ENCODE data around the gene RAB27B. TPM values are rescaled to one million over a fixed set of nuclear protein-coding genes. Genes with fewer than 3 reads are reported as not detected.

RAB27B gene
- total and polyA plus RNA-seq, 10 donors: 0.26 to 6.6 (median 3.4) TPM

DNA sequence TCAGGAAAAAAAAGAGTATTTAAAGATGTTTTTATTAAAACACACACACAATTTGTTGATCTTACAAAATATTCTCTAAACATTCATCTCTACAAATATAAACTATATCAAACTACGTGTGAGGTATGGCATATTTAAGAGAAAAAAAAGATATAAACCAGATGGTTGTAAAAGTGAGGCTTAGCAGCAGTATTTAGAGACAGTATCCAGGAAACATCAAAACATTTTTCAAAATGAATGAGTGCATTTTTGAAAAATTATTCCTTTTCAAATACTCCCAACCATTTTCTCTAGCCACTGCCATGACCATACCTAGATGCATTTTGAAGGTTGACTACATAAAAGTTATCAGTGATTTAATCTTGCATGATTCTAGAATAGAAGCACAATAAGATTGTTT is 38.2 kb upstream of the RAB27B start:
- no peak for TF ChIP-seq POLR2A (IDR thresholded peaks at IDR 0.05)
- TF ChIP-seq, protein P1, sequence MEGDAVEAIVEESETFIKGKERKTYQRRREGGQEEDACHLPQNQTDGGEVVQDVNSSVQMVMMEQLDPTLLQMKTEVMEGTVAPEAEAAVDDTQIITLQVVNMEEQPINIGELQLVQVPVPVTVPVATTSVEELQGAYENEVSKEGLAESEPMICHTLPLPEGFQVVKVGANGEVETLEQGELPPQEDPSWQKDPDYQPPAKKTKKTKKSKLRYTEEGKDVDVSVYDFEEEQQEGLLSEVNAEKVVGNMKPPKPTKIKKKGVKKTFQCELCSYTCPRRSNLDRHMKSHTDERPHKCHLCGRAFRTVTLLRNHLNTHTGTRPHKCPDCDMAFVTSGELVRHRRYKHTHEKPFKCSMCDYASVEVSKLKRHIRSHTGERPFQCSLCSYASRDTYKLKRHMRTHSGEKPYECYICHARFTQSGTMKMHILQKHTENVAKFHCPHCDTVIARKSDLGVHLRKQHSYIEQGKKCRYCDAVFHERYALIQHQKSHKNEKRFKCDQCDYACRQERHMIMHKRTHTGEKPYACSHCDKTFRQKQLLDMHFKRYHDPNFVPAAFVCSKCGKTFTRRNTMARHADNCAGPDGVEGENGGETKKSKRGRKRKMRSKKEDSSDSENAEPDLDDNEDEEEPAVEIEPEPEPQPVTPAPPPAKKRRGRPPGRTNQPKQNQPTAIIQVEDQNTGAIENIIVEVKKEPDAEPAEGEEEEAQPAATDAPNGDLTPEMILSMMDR (IDR thresholded peaks at IDR 0.05 in 8 of 11, conservative IDR thresholded peaks at IDR 0.05 in 3 of 11): no peak
- TF ChIP-seq POLR2AphosphoS5 (IDR thresholded peaks at IDR 0.05): no peak
- H3K4me3 ChIP-seq: no peak overlapping the region
- H3K36me3 ChIP-seq: no peaks in the 10 kb centered on the region
- no peak overlapping the region for H3K27ac ChIP-seq
- no peak for DNase-seq
- WGBS, 5 donors: 75 to 90% (median 83%) methylated on average over 1 of the region's 1 CpG
- no peaks in the 10 kb centered on the region for H3K4me1 ChIP-seq
- H3K27me3 ChIP-seq (replicated peaks in 1 of 7): no peaks in the 10 kb centered on the region
- no peaks in the 10 kb centered on the region for H3K9me3 ChIP-seq
- intact Hi-C loops (cut with DNase I; ENCODE audit: low total_unique reads): no loop called here

DNA sequence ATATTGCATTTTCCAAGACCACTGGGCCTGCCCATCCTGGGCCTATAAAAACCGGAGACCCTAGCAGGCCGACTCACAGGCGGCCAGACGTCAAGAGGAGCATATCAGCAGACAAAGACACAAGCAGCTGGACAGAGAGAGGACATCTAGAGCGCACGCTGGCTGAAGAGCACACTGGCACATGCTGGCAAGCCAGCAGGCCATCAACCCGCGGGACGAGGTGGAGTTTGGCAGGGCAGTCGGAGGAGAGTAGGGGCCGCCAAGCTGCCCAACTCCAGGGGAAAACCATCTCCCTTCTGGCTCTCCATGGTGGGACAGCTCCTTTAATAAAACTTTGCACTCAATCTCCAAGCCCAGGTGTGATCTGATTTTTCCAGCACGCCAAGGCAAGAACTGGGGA is 36.6 kb upstream of the RAB27B start:
- no peaks in the 10 kb centered on the region for H3K27me3 ChIP-seq (replicated peaks in 1 of 7)
- DNase-seq: no peak
- H3K4me1 ChIP-seq: no peaks in the 10 kb centered on the region
- intact Hi-C loops (cut with DNase I; ENCODE audit: low total_unique reads): no loop called here
- H3K36me3 ChIP-seq: no peaks in the 10 kb centered on the region
- no peak overlapping the region for H3K4me3 ChIP-seq
- WGBS, 5 donors: 93 to 100% (median 96%) methylated on average over 11 to 12 of the region's 12 CpGs
- no peak for TF ChIP-seq POLR2AphosphoS5 (IDR thresholded peaks at IDR 0.05)
- no peak for TF ChIP-seq POLR2A (IDR thresholded peaks at IDR 0.05)
- TF ChIP-seq, protein P1 (IDR thresholded peaks at IDR 0.05 in 8 of 11, conservative IDR thresholded peaks at IDR 0.05 in 3 of 11): no peak
- no peak overlapping the region for H3K27ac ChIP-seq
- no peaks in the 10 kb centered on the region for H3K9me3 ChIP-seq

DNA sequence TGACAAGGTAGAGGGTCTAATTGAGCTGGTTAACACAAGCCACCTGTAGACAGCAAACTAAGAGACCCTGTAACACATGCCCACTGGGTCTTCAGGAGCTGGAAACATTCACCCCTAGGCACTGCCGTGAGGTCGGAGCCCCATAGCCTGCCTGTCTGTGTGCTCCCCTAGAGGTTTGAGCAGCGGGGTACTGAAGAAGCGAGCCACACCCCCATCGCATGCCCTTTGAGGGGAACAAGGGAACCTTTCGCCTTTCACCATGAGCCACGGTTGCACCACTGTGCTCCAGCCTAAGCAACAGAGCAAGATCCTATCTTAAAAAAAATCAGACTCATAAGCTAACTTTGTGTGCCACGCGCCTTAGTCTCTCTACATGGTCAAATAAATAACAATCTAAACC is 36.2 kb upstream of the RAB27B start:
- TF ChIP-seq POLR2A (IDR thresholded peaks at IDR 0.05): no peak
- no peak for TF ChIP-seq POLR2AphosphoS5 (IDR thresholded peaks at IDR 0.05)
- TF ChIP-seq, protein P1 (IDR thresholded peaks at IDR 0.05 in 8 of 11, conservative IDR thresholded peaks at IDR 0.05 in 3 of 11): no peak
- 90 to 97% (median 95%) methylated on average over 9 of the region's 9 CpGs for WGBS, 5 donors
- DNase-seq: no peak

DNA sequence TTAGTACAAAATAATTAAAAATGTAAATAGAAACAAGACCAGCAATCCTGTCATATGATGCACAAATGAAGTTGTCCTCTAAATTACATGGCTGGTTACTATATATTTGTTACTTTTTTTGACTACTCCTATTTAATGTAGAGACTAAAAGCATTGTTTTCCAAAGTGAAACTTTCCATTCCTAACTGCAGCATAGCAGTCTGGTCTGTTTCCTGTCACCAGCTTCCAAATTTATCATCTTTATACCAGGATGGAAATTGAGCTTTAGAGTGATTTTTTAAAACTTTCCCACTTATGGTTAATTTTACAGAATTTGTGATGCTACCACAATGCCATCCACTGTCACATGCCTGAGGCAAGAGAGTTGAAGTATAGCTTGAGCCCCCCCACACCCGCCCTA is 33.5 kb upstream of the RAB27B start:
- intact Hi-C loops (cut with DNase I; ENCODE audit: low total_unique reads): no loop called here
- WGBS, 5 donors: 76 to 90% (median 88%) methylated on average over 1 of the region's 1 CpG
- no peak overlapping the region for H3K27ac ChIP-seq
- no peaks in the 10 kb centered on the region for H3K36me3 ChIP-seq
- no peaks in the 10 kb centered on the region for H3K4me1 ChIP-seq
- no peaks in the 10 kb centered on the region for H3K9me3 ChIP-seq
- TF ChIP-seq POLR2AphosphoS5 (IDR thresholded peaks at IDR 0.05) (no peak), POLR2A (IDR thresholded peaks at IDR 0.05) (no peak)
- TF ChIP-seq, protein P1 (IDR thresholded peaks at IDR 0.05 in 8 of 11, conservative IDR thresholded peaks at IDR 0.05 in 3 of 11): no peak
- no peaks in the 10 kb centered on the region for H3K27me3 ChIP-seq (replicated peaks in 1 of 7)
- no peak overlapping the region for H3K4me3 ChIP-seq
- no peak for DNase-seq

More for the DNA sequence above, 36.2 kb upstream of the RAB27B start:
- intact Hi-C loops (cut with DNase I; ENCODE audit: low total_unique reads): no loop called here
- H3K9me3 ChIP-seq: no peaks in the 10 kb centered on the region
- H3K36me3 ChIP-seq: no peaks in the 10 kb centered on the region
- no peak overlapping the region for H3K27ac ChIP-seq
- no peaks in the 10 kb centered on the region for H3K4me1 ChIP-seq
- no peak overlapping the region for H3K4me3 ChIP-seq
- H3K27me3 ChIP-seq (replicated peaks in 1 of 7): no peaks in the 10 kb centered on the region
